ENCODE measurements around the gene SKAP2.

SKAP2 gene

GRCh38 chr7:26650103-26650502, 214.3 kb downstream of the SKAP2 start:
- DNase-seq = no peak
- H3K4me1 ChIP-seq (ENCODE audit: insufficient read depth, low read length) = no peaks in the 10 kb centered on the region

GRCh38 chr7:26649388-26649787, 215.0 kb downstream of the SKAP2 start:
- no peaks in the 10 kb centered on the region for H3K79me2 ChIP-seq (ENCODE audit: insufficient read depth, low read length)
- DNase-seq (no peak), ATAC-seq (ENCODE audit: insufficient read depth, low read depth) (no peak)
- H3K9ac ChIP-seq (ENCODE audit: low read depth, low read length) = no peak overlapping the region
- H3K27ac ChIP-seq (ENCODE audit: low read length) = no peak overlapping the region
- H3K4me3 ChIP-seq (ENCODE audit: low read depth in 1 of 2, low read length in 2 of 2) = no peak overlapping the region
- H3K9me3 ChIP-seq (ENCODE audit: insufficient read depth, low read length, severe bottlenecking) = no peaks in the 10 kb centered on the region
- no peak overlapping the region for H2AFZ ChIP-seq (ENCODE audit: low read depth, low read length)
- no peaks in the 10 kb centered on the region for H3K27me3 ChIP-seq (ENCODE audit: insufficient read depth, low read length, poor library complexity)
- H3K4me1 ChIP-seq (ENCODE audit: insufficient read depth, low read length) = no peaks in the 10 kb centered on the region
- no peak for TF ChIP-seq EZH2 (IDR thresholded peaks at IDR 0.05; ENCODE audit: borderline replicate concordance, low read depth, low read length, severe bottlenecking)
- TF ChIP-seq CTCF (IDR thresholded peaks at IDR 0.05; ENCODE audit: borderline replicate concordance, extremely low read depth, low read length, poor library complexity, severe bottlenecking) = no peak
- H3K36me3 ChIP-seq (ENCODE audit: insufficient read depth, low read length) = no peaks in the 10 kb centered on the region
- H4K20me1 ChIP-seq (ENCODE audit: insufficient read depth, low read length) = no peaks in the 10 kb centered on the region
- no peak overlapping the region for H3K4me2 ChIP-seq (ENCODE audit: insufficient read depth, low read length)

More at GRCh38 chr7:26650103-26650502, 214.3 kb downstream of the SKAP2 start:
- Histone ChIP-seq H3K4me2 (ENCODE audit: insufficient read depth, low read length) (no peak overlapping the region), H3K9ac (ENCODE audit: low read depth, low read length) (no peak overlapping the region), H2AFZ (ENCODE audit: low read depth, low read length) (no peak overlapping the region), H3K4me3 (ENCODE audit: low read depth in 1 of 2, low read length in 2 of 2) (no peak overlapping the region), H4K20me1 (ENCODE audit: insufficient read depth, low read length) (no peaks in the 10 kb centered on the region), H3K9me3 (ENCODE audit: insufficient read depth, low read length, severe bottlenecking) (no peaks in the 10 kb centered on the region), H3K27ac (ENCODE audit: low read length) (no peak overlapping the region), H3K36me3 (ENCODE audit: insufficient read depth, low read length) (no peaks in the 10 kb centered on the region), H3K79me2 (ENCODE audit: insufficient read depth, low read length) (no peaks in the 10 kb centered on the region), H3K27me3 (ENCODE audit: insufficient read depth, low read length, poor library complexity) (no peaks in the 10 kb centered on the region)
- no peak for TF ChIP-seq CTCF (IDR thresholded peaks at IDR 0.05; ENCODE audit: borderline replicate concordance, extremely low read depth, low read length, poor library complexity, severe bottlenecking)
- TF ChIP-seq EZH2 (IDR thresholded peaks at IDR 0.05; ENCODE audit: borderline replicate concordance, low read depth, low read length, severe bottlenecking) = no peak
- ATAC-seq (ENCODE audit: insufficient read depth, low read depth) = no peak

- H3K79me2 ChIP-seq (ENCODE audit: insufficient read depth, low read length) = no peaks in the 10 kb centered on the region
- no peak overlapping the region for H2AFZ ChIP-seq (ENCODE audit: low read depth, low read length)
- no peaks in the 10 kb centered on the region for H3K9me3 ChIP-seq (ENCODE audit: insufficient read depth, low read length, severe bottlenecking)
- no peak overlapping the region for H3K4me2 ChIP-seq (ENCODE audit: insufficient read depth, low read length)
- DNase-seq (no peak), ATAC-seq (ENCODE audit: insufficient read depth, low read depth) (no peak)
- no peak overlapping the region for H3K4me3 ChIP-seq (ENCODE audit: low read depth in 1 of 2, low read length in 2 of 2)
- no peak overlapping the region for H3K27ac ChIP-seq (ENCODE audit: low read length)
- H4K20me1 ChIP-seq (ENCODE audit: insufficient read depth, low read length) = no peaks in the 10 kb centered on the region
- H3K4me1 ChIP-seq (ENCODE audit: insufficient read depth, low read length) = no peaks in the 10 kb centered on the region
- no peaks in the 10 kb centered on the region for H3K27me3 ChIP-seq (ENCODE audit: insufficient read depth, low read length, poor library complexity)
- TF ChIP-seq EZH2 (IDR thresholded peaks at IDR 0.05; ENCODE audit: borderline replicate concordance, low read depth, low read length, severe bottlenecking) (no peak), CTCF (IDR thresholded peaks at IDR 0.05; ENCODE audit: borderline replicate concordance, extremely low read depth, low read length, poor library complexity, severe bottlenecking) (no peak)
- no peak overlapping the region for H3K9ac ChIP-seq (ENCODE audit: low read depth, low read length)
- H3K36me3 ChIP-seq (ENCODE audit: insufficient read depth, low read length) = no peaks in the 10 kb centered on the region
Observed at GRCh38 chr7:26648554-26648953, 215.8 kb downstream of the SKAP2 start.
